GM15510 (cell line): ENCODE results near the gene SH3BP2.
A peak's percentile ranks its signal among the peaks of the same experiment; 100 is the strongest.

ENCODE experiments used
- POLR2A ChIP-seq: IDR thresholded peaks from 3 replicates; pipeline ENCODE4 v1.6.1; 2011; ENCODE audit warnings: borderline replicate concordance; ENCODE audit not compliant: insufficient read length; ENCODE audit errors: extremely low read depth

Gene SH3BP2

DNA sequence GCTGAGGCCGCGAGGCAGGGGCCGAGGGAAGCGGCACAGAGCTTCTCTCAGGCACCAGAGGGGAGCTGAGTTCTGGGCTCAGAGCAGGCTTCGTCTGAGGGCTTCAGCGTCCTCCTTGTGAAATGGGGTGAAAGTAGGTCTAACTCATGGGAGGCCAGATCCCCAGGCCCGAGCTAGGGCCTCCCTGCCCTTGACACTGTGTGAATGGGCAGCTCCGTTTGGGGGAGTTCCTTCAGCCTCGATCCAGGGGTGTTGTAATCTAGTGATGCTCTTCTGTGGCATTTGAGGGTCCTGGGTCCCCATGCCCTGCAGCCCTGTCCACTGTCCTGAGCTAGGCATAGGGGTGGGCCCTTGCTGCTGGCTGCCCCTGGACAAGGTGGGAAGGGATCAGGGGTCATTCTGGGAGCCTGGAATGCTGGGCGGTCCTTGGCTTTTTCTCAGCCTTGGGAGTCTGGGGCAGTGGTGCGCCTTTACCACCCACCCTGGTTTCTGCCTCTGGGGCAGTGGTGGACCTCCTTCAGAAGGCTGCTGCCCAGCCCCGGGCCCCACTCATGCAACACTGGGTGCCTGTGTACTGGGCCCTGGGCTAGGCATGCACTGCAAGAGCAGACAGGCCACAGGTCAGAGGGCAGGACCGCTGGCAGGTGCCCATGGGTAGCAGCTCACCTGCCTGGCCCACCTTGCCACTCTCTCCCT lies 4.1 kb downstream of the SH3BP2 start:
- no peak for TF ChIP-seq POLR2A

DNA sequence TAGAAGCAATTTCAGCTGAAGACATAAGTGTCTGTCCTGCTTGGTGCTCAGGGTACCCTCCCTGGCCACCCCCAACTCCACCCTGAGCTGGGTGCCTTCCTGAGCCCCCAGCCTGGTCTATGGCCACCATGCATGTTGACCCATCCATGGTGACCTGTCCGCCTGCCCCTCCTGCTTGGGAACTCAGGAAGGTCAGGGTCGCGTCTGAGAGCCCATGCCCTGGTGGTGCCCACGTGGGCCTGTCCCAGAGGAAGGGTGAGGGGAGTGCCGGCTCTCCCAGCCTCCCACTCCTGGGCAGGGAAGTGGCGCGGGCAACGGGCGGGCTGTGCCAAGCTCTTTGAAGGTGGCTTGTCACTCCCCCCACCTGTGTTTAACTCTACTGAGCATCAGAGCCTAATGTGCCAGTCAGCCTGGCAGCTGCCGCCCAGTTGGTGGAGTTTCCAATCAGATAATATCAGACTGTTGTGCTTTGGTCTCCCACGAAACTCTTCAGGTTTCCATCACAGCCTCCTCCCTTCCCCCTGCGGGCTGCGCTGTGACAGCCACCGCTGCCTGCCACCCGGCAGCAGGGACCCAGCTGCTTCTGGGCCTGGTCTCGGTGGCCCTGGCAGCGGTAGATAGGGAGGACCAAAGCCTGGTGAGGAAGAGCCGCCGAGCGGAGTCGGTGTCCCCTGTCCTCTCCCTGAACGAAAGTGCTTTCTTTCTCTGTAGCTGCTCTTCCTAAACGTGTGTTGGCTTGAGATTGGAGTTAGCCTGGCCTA lies 4.8 kb downstream of the SH3BP2 start:
- TF ChIP-seq POLR2A: no peak

DNA sequence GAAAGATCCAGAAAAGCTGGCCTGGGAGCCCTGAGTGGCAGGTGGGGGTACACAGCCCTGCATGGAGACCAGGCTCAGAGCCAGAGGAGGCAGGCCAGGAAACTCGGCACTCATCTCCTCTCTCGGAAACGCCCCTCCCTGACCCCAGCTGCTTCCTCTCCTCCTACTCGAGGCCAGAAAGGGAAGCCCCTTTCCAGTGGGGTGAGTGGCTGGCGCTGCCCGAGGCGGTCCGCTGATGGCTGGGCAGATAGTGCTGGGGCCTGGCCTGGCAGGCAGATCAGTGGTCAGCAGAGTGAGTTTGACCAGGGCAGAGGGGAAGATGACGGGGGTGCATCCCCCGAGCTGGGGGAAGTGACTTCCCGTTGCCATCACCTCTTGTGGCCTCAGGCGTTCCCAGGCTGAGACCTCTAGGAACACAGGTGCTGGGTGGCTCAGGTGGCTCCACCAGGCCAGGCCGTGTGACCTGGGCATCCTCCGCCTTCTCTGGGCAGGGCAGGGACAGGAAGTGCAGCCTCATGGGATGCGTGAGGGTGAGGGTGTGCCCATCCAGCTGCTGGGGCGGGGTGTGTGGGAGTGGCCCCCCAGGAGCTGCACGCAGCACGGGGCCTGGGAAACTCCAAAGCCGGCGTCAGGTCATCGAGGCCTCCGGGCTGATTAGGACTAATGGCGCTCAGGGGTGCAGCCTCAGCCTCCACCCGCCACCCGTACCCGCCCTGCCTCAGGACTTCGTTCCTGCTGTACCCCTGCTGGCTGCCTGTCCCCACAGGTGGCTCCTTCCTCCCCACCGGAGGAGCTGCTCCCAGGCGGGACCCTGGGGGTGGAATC lies 5.7 kb downstream of the SH3BP2 start:
- peak; percentile 11 for TF ChIP-seq POLR2A

DNA sequence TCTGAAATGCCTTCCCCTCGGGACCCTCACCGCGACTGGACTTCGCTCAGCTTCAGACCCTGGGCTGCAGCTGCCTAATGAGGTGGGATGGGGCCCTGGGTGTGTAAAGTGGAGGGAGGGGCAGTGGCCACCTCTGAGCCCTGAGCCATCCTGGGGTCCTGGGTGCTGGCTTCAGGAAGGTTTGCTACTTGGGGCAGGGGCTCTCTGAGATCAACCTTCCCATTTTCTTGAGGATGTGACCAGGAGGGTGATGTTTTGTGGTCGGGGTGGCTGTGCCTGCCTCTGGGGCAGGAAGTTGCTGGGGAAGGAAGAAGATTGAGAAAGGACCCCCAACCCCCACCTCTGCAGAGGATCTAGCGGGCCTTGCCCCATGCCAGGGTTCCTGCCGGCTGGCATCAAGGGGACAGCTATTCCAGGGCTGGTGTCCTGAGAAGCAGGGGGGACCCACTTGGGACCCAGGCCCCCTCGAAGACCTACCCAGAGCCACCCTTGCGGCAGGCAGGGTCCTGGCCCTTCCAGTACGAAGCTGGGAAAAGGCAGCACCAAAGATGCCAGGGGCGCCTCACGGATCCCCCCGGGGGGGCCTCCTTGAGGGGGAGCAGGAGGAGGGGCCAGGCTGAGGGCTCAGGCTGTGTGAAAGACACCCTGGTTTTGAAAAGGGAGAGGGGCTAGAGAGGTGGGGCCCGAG lies 6.5 kb downstream of the SH3BP2 start:
- no peak for TF ChIP-seq POLR2A

DNA sequence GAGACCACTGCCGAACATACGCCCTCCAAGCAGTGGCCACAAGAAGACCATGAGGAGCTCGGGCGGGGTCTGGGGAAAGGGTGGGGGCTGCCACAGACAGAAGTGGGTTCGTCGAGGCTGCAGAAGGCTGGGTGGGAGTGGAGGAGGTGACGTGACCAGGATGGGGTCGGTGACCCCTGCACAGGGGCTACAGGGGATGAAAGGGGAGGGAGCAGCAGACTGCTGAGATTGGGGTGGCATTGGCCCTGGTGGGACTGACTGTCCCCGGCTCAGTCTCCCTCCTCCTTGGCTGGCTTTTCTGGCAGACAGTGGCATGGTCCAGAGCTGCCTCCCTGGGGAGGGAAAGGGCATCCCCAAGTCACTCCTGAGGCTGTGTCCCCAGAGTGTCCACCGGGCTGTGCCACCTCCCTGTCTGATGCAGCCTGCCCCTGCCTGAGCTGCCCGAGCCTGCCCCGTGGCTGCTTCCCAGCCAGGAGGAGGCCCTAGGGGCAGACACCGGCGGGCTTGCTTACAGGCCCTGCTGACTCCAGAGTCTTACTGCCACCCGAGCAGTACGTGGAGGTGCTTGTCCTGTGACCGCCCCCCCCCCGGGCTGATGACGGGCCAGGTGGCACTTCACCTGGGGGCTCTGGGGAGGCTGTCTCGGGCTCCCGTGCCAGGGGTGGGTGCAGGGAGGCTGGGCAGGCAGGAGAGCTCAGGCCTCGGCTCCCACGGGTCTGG lies 7.2 kb downstream of the SH3BP2 start:
- no peak for TF ChIP-seq POLR2A

DNA sequence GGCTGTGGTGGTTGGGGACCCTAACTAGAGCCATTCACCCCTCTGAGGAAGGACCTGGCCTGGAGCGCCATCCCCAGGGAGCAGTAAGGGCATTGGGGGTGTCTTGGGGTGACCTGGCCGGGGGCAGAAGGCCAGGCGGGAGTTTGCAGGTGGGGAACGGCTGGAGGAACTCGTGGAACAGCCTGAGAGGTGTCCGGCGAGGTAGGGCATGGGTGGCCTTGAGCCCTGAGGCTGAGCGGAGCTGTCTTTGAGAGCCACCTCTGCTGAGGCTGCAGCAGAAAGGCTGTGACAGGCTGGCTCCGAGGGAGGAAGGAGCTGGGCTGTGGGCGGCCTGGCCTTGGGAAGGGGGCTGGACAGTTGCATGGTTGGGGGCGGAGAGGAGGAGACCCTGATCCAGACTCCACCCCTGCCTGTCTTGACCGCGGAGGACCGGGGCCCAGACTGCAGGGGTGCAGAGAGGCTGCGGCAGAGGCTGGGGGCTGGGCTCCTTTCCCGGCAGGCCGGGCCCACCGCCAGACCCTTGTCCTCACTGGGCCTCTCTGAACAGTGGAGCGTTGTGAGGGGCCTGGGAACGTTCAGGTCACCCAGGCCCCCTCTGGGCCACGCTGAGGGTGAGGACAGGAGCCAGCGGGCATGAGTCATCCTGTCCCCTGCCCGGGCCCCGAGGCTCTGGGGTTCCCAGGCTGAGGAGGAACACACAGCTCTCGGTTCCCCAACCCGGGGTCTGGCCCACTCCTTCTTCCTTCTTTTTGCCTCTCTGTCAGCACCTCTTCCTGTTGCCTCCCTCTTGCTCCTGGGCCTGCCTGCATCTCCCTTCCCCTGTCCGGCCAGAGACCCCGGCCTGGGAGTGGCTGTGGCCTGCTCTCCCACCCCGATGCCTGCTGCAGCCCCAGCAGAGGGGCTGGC lies 8.1 kb downstream of the SH3BP2 start:
- no peak for TF ChIP-seq POLR2A

DNA sequence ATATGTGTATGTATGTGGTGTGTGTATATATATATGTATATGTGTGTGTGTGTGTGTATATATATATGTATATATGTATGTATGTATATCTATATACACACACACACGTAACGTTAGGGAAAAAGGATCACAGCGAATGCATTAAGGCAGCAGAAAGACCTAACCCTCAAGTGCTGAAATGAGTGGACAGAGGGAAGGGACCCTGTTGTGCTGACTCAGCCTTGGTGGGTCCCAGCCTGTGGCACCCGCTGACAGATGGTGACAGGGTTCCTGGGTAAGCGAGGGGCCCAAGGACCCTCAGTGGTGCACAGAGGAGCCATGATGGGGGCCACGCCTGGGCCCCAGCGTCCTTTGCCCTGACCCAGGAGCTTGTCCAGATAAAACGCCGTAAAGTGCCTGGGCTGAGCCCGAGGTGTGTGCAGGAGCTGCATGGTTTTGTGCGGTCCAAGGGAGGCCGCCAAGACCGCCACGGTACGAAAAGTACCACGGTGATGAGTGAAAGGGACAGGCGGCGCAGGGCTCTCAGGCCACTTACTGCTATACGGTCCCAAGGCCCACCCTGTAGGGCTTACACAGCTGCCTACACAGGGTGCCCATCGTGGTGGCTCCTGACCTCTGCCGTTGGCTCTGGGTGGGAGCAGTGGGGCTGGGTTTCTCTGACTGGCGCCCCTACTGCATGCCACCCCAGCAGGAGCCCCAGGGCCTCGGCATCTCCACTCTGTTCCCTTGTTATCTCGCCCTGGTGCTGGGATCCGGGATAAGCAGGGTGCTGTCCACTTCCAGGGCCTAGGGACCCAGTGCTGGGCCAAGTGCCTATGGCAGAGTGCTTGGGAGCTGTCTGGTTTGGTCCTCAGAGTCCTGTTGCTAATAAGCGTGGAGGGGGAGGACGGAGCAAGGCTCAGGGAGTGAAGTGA lies 10.0 kb downstream of the SH3BP2 start:
- no peak for TF ChIP-seq POLR2A

DNA sequence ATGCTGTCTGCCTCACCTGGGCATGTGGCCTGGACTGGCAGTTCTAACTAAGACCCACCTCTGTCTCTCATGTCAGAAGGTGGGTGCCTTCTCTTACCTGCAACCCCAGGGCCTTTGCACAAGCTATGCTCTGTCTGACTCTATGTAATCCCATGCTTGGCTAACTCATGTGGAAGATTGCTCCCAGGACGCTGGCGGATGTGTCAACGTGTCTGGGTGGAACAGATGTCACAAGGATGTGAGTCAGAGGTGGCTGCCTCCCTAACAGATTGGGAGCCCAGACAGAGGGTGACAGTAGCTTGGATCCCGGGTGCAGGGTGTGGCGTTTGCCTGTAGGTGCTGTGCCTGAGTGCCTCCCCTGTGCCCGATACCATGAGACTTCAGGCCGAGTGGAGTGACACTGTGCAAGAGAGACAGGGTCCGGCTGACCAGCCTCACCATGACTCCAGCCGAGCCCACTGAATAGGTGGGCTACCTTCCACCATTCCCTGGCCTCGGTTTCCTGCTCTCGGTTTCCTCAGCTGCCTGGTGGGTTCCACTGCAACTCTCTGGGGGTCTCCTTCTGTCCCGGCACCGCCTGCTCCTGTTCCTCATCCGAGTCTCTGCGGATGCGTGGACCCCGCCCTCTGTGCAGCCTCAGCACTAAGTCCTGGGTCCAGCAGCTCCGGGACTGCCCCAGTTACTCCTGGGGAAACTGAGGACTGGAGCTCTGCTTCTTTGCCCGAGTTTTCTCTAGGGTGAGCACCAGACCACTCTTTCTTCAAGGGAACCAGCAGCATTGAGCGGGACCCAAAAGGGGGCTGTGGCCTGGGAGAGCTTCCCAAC lies 11.0 kb downstream of the SH3BP2 start:
- TF ChIP-seq POLR2A: no peak

DNA sequence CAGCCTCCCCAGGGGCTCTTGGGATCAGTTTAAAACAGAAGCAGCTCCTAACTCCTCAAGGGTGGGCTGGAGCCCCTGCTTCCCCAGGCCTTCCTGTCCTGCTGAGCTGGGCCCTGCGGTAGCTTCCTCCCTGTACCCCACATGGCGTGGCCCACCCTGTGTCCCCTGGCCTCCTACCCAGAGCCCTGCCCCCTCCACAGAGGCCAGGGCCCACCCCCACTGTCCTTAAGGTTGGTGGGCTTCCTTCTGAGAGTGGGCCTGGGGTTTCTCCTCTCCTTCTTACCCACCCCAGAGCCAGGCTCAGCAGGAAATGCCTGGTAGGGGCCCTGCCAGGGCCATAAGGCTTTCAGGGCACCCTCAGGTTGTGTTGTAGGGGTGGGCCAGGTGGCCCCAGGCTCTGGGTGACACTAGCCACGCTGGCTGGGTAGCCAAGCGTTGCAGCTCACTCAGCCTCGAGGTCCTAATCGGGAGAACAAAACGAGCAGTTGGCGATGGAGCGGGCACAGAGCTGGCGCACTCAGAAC lies 11.6 kb downstream of the SH3BP2 start:
- TF ChIP-seq POLR2A: no peak

DNA sequence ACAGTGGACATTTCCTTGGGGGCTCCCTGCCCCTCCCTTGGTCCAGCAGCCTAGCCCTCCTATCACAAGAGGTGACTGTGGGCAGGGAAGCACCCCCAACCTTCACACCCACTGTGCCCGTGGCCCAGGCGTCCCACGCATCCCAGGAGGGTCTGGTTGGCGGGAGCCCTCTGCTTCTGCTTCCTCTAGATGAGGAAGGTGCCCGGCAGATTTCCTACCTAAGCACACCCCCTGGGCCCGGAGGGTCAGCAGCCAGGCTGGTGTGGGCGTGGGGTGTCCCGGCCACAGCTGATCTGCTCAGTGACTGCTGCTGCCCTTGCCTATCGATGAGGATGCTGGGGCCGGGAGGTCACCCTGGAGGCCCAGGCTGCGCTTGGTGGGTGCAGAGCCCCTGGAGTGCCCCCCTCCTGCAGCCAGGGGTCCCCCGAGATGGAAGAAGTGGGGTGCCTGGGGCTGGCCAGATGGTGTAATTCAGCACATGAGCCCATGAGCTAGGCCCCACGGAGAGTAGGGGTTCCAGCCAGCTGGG lies 12.2 kb downstream of the SH3BP2 start:
- no peak for TF ChIP-seq POLR2A
